Ovary (tissue), 9 donors: ENCODE results near the gene SLC9A9. TPM values are rescaled to one million over a fixed set of nuclear protein-coding genes. Genes with fewer than 3 reads are reported as not detected.

Source experiments
- DNase-seq, 5 donors: peaks; one replicate each; pipeline ENCODE4 v3.0.0-alpha.2; 2019 to 2020
- H3K27ac ChIP-seq, 2 donors: fragments of 200-600 bp; one replicate each; pipeline versions ENCODE4 v1.5.1 to v1.8.0; 2019 to 2022
- H3K27me3 ChIP-seq: fragments of 200-600 bp; one replicate; pipeline ENCODE4 v1.8.0; 2022
- H3K36me3 ChIP-seq: fragments of 200-600 bp; sonication (generic); one replicate; pipeline ENCODE4 v1.5.1; 2019
- H3K4me1 ChIP-seq: one replicate; pipeline ENCODE4 v1.8.1; 2013; ENCODE audit warnings: mild to moderate bottlenecking, moderate library complexity; ENCODE audit not compliant: insufficient read depth
- H3K4me3 ChIP-seq: fragments of 200-600 bp; sonication (generic); one replicate; pipeline ENCODE4 v1.5.1; 2017
- H3K9me3 ChIP-seq, 2 donors: fragments of 200-600 bp in 1 of 2; sonication (generic) in 1 of 2; one replicate each; pipeline versions ENCODE4 v1.5.1 to v1.8.1; 2013 to 2019; ENCODE audit warnings: mild to moderate bottlenecking in 1 of 2, moderate library complexity in 1 of 2
- CTCF ChIP-seq, 3 donors: fragments of 450-650 bp in 2 of 3; fragments of 200-600 bp in 1 of 3; IDR thresholded peaks; one replicate each; pipeline versions ENCODE4 v1.5.1 to v1.8.0; 2016 to 2022; ENCODE audit warnings: antibody characterized with exemption in 3 of 3, mild to moderate bottlenecking in 1 of 3
- EP300 ChIP-seq: sonication (generic); formaldehyde crosslinking; IDR thresholded peaks from one replicate; pipeline ENCODE4 v1.6.1; 2017; ENCODE audit warnings: antibody characterized with exemption
- POLR2A ChIP-seq: fragments of 450-650 bp; IDR thresholded peaks from one replicate; pipeline ENCODE4 v1.6.1; 2017; ENCODE audit warnings: antibody characterized with exemption, mild to moderate bottlenecking, moderate library complexity
- WGBS, 3 donors: extraction: QIAGEN DNeasy Blood & Tissue Kit in 1 of 3; methylation state at CpG; one replicate each; pipeline versions ENCODE4 v1.1.5 to v1.1.7; 2013 to 2017; 5-methylcytosine and 5-hydroxymethylcytosine counted together
- intact Hi-C, 4 donors: fragments of 100-400 bp; cut with DNase I; formaldehyde crosslinking; loops; one replicate each; pipeline versions ENCODE4 v1.11.0 to v1.15.1; 2022 to 2023
- polyA plus RNA-seq, 2 donors: library from polyadenylated mRNA; stranded (reverse); fragments of 200-250 nt in 1 of 2; fragments of 350-450 nt in 1 of 2; fragmentation: Illumina TruSeq in 1 of 2; extraction: RNeasy Lipid Tissue Mini Kit (QIAGEN cat#74804) in 1 of 2; gene quantifications; one replicate each; pipeline ENCODE4 v1.2.3, GENCODE V29; 2013 to 2014
- total RNA-seq, 7 donors: library from RNA; depleted of rRNA in 2 of 7; stranded (reverse); fragments of >200 nt in 2 of 7; fragmentation: NEBNext Ultra II Directional in 3 of 7; extraction: Animal tissue kit (Norgen Biotek cat#: 25700) in 3 of 7; gene quantifications; one replicate each; pipeline versions ENCODE4 v1.1.0 to v1.2.4, GENCODE V29; 2016 to 2023
- donor health status: DM: no; HTN: no; CAD: no; lungs with moderate emphysema.
- donor health status: DM: no; HTN: no; CAD: no.
- donor health status: Bipolar disorder and iron deficiency.
- donor health status: DM: yes; HTN: yes; CAD: no.
- donor health status: DM: no; HTN: no; CAD: no.
- donor health status: DM: yes; HTN: yes; CAD: no.

SLC9A9 gene
- total and polyA plus RNA-seq, 9 donors = 7.0 to 22.7 (median 13.5) TPM

DNA sequence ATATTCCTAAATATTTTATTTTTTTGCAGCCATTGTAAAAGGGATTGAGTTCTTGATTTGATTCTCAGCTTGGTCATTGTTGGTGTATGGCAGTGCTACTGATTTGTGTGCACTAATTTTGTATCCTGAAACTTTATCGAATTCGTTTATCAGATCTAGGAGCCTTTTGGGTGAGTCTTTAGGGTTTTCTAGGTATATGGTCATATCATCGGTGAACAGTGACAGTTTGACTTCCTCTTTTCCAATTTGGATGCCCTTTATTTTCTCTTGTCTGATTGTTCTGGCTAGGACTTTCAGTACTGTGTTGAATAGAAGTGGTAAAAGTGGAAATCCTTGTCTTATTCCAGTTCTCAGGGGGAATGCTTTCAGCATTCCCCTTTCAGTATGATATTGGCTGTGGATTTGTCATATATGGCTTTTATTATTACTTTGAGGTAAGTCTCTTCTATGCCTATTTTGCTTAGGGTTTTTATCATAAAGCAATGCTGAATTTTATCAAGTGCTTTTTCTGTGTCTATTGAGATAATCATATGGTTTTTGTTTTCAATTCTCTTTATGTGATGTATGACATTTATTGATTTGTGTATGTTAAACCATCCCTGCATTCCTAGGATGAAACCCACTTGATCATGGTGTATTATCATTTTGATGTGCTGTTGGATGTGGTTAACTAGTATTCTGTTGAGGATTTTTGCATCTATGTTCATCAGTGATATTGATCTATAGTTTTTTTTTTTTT is 11.4 kb upstream of the SLC9A9 start:
- 95 to 97% (median 95%) methylated on average over 3 of the region's 3 CpGs for WGBS, 3 donors
- no peaks in the 10 kb centered on the region for H3K36me3 ChIP-seq
- no peaks in the 10 kb centered on the region for H3K27me3 ChIP-seq
- DNase-seq = no peak
- no peak for TF ChIP-seq EP300
- no peak for TF ChIP-seq CTCF (IDR thresholded peaks at IDR 0.05)
- no peak for TF ChIP-seq POLR2A
- intact Hi-C loops = no loop called here
- no peak overlapping the region for H3K4me3 ChIP-seq
- H3K9me3 ChIP-seq = no peaks in the 10 kb centered on the region
- no peaks in the 10 kb centered on the region for H3K4me1 ChIP-seq
- H3K27ac ChIP-seq = no peak overlapping the region

DNA sequence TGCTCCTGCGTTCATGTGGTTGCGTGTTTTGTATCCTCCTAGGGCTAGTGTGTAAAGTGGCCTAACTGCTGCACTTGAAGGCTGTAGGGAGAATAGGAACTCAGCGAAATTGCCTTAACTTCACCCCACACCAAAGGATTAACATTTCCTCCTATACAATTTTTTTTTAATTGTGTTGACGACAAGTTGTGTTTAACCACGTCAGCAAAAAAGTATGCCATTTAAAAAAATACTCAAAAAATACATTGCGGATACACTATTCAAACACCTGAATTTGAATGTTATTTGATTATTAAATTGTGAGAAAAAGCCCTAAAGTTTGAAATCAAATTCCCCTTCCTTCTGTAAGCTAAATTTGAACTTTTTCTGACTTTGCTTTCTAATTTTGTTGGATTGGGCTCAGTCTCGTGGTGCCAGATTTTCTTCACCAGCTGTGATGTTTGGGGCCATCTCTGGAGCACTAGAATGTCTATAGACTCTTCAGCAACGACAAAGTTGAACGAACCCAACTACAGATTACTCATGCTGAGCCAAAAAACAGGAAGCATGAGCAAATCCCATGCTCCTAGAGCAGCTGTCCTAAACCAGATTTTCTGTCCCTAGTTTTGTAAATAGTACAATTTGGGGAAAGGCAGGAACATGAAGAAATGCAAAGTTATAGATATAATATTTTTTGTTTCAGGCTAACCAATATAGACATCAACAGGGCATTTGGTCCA is 8.1 kb upstream of the SLC9A9 start:
- H3K27ac ChIP-seq = no peak overlapping the region
- no peaks in the 10 kb centered on the region for H3K9me3 ChIP-seq
- no peak overlapping the region for H3K4me3 ChIP-seq
- WGBS, 3 donors = 86 to 88% (median 87%) methylated on average over 9 of the region's 9 CpGs
- no peaks in the 10 kb centered on the region for H3K27me3 ChIP-seq
- H3K36me3 ChIP-seq = no peaks in the 10 kb centered on the region
- H3K4me1 ChIP-seq = no peaks in the 10 kb centered on the region
- TF ChIP-seq POLR2A = no peak
- TF ChIP-seq EP300 = no peak
- no peak for TF ChIP-seq CTCF (IDR thresholded peaks at IDR 0.05)
- DNase-seq = no peak
- intact Hi-C loops = no loop called here

DNA sequence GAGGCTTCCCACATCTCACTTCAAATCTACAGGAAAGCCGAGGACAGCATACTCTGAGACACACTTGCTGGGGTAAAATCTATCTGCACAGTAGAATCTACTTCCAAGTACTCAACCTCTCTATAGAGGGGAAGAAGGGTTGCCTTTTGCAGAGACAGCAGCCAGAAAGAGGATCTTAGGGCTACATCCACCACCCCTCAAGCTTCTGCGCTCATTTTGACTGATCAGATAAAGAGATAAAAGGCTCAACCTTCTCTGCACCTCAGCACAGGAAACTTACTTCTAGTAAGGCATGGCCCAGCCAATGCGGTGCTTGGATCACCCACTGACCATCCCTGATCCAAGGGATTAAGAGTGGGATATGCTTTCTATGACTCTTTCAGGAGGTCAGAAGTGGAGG is 6.9 kb upstream of the SLC9A9 start:
- H3K27ac ChIP-seq = no peak overlapping the region
- DNase-seq = no peak
- H3K9me3 ChIP-seq = no peaks in the 10 kb centered on the region
- no peaks in the 10 kb centered on the region for H3K27me3 ChIP-seq
- no peak overlapping the region for H3K4me3 ChIP-seq
- peaks cover 5% of the 10 kb centered on the region for H3K4me1 ChIP-seq
- TF ChIP-seq CTCF (IDR thresholded peaks at IDR 0.05) (no peak), POLR2A (no peak), EP300 (no peak)
- 96 to 97% (median 96%) methylated on average over 3 of the region's 3 CpGs for WGBS, 3 donors
- H3K36me3 ChIP-seq = no peaks in the 10 kb centered on the region
- intact Hi-C loops = no loop called here

DNA sequence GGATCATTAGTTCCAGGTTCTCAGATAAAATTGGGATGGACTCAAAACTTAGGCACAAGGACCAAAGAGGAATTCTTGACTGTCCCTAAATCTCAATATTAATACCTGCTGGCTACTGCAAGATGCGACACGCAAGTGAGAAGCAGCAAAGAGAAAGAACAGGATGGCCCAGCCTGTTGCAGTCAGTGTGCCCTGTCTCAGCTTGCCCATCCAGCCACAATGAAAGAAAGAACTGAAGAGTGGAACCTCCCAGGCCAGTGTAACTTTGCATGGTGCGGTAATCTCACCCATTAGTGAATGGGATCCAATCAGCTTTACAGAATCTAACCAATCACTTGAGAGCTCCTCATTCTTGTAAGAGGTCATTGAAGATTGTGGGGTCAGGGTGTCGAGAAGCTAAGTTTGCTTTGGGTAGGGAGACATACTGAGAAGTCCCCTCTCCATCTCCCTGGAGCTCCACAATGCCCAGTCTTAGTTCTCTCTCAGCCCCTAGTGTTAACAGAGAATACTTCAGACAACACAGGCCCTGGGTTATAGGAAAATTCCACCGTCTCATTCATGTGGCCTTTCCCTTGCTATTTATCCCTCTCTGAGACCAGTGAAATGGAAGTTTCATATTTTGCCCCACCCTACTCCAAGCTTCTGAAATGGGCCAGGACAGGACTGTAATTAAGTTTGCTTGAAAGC is 3.2 kb upstream of the SLC9A9 start:
- intact Hi-C loops = no loop called here
- Histone ChIP-seq H3K9me3 (no peaks in the 10 kb centered on the region), H3K36me3 (no peaks in the 10 kb centered on the region), H3K4me3 (no peak overlapping the region), H3K27me3 (no peaks in the 10 kb centered on the region), H3K4me1 (peaks cover 7% of the 10 kb centered on the region), H3K27ac (no peak overlapping the region)
- DNase-seq = no peak
- 93 to 97% (median 96%) methylated on average over 5 of the region's 5 CpGs for WGBS, 3 donors
- TF ChIP-seq CTCF (IDR thresholded peaks at IDR 0.05) (no peak), POLR2A (no peak), EP300 (no peak)
